ENCODE results near the gene AEBP2.
"Not testable (repeated sequence)": the region's sequence is repeated elsewhere in the genome, so short reads cannot be mapped to it uniquely, and the experiment has no call there.

The AEBP2 gene

GRCh38 chr12:19419086-19419485 lies 20.2 kb upstream of the AEBP2 start:
- DNase-seq (ENCODE audit: low read depth in 2 of 2, low spot score in 1 of 2), result no peak

DNA sequence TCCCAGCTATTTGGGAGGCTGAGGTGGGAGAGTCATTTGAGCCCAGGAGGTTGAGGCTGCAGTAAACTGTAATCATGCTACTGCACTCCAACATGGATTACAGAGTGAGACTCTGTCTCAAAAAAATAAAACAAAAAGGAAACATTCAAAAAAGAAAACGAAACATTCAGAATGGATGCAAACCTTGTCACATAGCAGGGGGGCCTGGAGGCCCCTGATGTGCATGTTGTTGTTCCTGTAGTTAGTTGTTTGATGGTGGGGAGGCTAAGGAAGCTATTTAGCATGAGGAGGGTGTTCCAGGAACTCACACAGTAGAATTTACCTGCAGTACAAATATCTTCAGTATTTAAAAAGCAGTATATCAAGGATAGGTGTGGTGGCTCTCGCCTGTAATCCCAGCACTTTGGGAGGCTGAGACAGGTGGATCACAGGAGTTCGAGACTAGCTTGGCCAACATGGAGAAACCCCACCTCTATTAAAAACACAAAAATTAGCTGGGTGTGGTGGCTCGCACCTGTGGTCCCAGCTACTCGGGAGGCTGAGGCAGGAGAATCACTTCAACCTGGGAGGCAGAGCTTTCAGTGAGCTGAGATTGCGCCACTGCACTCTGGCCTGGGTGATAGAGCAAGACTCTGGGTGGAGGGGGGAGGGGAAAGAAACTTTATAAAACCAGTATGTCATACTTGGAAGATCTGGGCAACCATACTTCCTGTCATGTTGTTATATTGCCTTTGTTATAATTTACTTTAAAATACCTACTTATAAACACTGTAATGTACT lies 17.6 kb upstream of the AEBP2 start:
- no peak for DNase-seq (ENCODE audit: low read depth in 2 of 2, low spot score in 1 of 2)

DNA sequence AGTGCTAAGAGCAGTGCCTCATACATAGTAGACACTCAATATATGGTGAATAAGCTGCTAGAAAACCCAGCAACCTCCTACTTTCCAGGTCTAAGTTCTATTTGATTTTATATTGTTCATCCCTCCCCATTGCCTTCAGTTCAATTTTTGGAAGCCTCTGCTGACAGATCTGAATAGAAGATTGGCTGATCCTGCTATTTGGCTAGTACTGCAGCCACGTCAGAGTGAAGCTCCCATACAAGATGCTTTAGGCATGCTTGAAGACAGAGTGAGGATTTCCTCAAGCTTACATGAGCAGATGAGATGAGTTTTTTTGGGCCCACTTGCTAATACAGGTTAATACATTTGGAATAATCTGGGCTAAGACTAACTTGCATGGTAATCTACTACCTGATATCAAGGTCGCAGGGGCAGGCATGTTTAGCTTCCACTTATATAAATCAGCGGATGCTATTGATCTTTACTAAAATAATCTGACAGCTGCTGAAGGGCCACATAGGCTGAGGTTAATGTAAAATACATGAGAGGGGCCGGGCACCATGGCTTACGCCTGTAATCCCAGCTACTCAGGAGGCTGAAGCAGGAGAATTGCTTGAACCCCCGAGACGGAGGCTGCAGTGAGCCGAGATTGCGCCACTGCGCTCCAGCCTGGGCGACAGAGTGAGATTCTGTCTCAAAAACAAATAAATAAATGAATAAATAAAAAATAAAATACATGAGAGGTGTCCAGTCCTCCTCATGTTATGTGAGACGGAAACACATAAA lies 15.9 kb upstream of the AEBP2 start:
- DNase-seq (ENCODE audit: low read depth in 2 of 2, low spot score in 1 of 2), result no peak

DNA sequence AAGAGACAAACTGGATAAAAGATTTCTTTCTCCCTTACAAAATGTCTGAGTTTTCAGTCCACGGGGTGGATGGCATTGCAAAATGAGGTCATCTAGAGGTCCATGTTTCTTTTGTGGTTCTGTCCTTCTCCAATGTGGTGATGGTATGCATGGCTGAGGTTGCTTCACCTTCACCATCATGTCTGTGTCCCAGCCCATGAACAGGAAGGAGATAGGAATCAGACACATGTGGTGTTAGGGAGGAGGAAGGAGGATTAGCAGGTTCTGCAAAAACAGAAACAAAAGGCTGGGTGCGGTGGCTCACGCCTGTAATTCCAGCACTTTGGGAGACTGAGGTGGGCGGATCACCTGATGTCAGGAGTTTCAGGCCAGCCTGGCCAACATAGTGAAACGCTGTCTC lies 11.0 kb upstream of the AEBP2 start:
- no peak for DNase-seq (ENCODE audit: low read depth in 2 of 2, low spot score in 1 of 2)

DNA sequence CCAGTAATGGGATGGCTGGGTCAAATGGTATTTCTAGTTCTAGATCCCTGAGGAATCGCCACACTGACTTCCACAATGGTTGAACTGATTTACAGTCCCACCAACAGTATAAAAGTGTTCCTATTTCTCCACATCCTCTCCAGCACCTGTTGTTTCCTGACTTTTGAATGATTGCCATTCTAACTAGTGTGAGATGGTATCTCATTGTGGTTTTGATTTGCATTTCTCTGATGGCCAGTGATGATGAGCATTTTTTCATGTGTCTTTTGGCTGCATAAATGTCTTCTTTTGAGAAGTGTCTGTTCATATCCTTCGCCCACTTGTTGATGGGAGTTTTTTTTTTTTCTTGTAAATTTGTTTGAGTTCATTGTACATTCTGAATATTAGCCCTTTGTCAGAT lies 9.8 kb upstream of the AEBP2 start:
- DNase-seq (ENCODE audit: low read depth in 2 of 2, low spot score in 1 of 2), result not testable (repeated sequence)

DNA sequence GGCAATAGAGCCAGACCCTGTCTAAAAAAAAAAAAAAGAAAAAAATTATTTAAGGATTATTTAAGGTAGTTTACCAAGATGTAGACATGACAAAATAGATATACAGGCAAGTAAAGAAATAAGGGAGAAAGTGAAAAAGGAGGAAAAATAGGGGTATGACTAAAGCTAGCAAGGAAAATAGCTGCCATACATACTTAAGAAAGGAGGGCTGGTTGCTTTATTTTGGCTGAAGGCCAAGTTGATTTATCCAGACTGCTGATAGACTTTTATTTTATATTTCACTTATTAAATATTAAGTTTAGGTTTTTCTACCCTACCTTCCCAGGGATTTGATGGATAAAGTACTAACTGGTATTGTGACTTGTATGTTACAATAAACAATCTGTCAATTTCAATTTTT lies 8.3 kb upstream of the AEBP2 start:
- no peak for DNase-seq (ENCODE audit: low read depth in 2 of 2, low spot score in 1 of 2)

DNA sequence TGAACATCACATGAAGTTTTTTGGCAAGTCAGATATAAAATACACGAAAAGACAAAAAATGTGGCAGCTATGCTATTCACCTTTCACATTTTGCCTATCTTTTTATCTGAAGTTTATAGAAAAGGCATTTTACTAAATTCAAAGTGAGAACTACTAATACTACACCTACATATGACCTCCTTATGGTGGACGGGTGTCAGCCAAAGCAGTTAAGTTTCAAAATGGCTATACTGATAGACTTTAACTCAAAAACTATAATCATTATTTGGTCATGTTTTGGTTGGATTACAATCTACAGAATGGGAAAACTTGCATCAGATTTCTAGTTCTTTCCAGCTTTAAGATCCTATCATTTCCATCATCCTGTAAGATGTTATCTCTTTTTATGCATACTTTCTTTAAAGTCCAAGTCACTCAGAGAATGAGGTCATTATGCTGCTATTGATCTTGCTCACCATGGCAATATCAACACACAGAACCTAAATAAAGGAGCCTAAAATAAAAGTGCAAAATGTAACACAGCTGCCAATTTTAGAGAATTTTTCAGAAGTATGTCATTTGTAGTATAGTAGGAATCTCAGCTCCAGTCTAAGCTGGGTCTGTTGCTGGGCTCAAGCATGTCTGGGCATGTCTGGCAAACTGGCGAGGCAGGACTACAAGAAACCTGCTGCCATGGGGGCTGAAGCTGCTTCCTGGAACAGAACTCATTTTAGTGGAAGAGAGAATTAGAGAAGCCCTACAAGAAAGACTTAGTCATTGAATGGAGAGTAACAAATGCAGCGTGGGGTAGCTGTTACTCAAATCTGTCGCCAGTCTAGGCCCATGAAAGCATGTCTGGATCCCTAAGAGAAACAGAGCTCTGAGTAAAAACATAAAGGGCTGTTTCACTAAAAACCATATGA lies 7.6 kb upstream of the AEBP2 start:
- no peak for DNase-seq (ENCODE audit: low read depth in 2 of 2, low spot score in 1 of 2)

DNA sequence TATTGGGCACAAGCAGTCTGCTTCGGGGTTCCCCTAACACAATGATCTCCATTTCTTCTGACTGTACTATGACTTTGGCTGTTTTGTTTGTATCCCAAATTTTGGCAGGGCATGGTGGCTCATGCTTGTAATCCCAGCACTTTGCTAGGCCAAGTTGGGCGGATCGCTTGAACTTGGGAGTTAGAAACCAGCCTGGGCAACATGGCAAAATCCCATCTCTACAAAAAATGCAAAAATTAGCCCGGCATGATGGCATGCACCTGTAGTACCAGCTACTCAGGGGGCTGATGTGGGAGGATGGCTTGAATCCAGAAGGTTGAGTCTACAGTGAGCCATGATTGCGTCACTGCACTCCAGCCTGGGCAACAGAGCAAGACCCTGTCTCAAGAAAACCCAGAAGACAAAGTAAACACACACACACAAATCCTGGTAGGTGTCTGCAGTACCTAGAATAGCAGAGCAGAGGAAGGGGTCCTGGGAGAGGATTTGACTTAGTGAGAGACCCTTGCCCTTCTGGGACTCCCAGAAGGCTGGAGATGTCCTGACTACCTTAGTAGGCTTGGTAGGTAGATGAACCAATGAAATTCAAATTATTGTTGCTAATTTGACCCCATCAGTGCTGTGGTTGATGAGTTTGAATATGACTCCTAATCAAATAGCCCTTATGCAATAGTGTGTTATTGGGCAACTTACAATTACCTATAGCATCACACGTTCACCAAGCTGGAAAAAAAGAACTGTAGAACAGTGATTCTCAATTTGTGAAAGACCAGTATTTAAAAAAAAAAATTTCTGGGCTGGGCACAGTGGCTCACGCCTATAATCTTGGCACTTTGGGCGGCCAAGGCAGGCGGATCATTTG lies 6.8 kb upstream of the AEBP2 start:
- DNase-seq (ENCODE audit: low read depth in 2 of 2, low spot score in 1 of 2), result no peak

- DNase-seq (ENCODE audit: low read depth in 2 of 2, low spot score in 1 of 2), result no peak
Observed at GRCh38 chr12:19434538-19434937, 4.8 kb upstream of the AEBP2 start.

GRCh38 chr12:19435831-19436497 lies 3.3 kb upstream of the AEBP2 start:
- no peak for DNase-seq (ENCODE audit: low read depth in 2 of 2, low spot score in 1 of 2)

DNA sequence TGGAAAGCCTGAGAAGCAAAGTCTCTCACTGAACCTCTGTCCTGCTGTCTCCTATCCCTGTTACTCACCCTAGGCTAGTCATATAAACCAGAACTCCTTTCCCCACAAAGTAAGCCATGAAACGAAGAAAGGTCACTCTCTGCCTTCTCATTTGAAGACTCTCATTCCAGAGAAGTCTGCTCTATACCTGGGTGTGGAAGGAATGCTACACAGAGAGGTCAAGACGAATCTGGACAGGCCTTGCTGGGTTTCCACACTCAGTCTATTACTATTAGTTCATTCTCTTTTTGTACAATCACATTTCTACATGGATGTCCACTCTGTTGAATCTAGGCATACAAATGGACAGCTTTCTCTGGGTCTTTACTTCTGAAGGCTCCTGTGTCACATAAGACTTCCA lies 2.4 kb upstream of the AEBP2 start:
- DNase-seq (ENCODE audit: low read depth in 2 of 2, low spot score in 1 of 2), result no peak

DNA sequence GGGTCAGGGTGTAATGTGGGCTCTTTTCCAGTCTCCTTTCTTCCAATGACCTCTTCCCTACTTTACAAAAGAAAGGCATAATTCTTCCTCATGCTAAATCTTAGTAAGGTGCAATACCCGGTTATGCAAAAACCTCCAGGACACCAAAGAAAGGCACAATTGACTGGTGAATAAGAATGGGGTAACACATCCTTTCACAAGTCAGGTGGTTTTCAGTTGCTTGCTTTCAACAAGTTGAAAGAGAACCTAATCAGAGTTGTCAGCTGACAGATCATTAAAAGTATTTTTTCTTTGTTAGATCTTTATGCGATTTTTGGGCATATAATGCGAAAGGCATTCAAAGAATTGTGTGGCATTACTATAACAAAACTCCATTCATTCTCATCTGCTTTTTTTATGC lies 1.3 kb upstream of the AEBP2 start:
- no peak for DNase-seq (ENCODE audit: low read depth in 2 of 2, low spot score in 1 of 2)

GRCh38 chr12:19440019-19440858 lies 947 bp downstream of the AEBP2 start:
- peak; percentile 24 to 43 for DNase-seq (ENCODE audit: low read depth in 2 of 2, low spot score in 1 of 2)

DNA sequence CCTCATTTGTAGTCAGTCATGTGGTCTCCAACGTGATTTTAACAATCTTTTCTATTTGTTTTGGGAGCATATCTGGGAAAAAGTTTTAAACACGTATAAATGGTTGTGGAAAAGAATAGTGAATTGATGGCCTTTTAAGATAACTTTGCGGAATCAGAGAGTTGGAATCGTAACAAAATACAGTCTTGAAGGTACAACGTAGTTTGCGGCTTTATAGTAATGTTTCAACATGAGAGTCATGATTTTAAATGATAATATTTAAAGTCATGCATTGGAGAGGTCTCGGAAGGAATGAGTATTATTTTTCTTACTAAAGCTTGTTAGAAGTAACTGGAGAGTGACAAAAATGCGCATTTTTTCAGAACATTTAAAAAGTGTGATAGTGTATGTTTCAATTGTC lies 1.6 kb downstream of the AEBP2 start:
- DNase-seq (ENCODE audit: low read depth in 2 of 2, low spot score in 1 of 2), result no peak

DNA sequence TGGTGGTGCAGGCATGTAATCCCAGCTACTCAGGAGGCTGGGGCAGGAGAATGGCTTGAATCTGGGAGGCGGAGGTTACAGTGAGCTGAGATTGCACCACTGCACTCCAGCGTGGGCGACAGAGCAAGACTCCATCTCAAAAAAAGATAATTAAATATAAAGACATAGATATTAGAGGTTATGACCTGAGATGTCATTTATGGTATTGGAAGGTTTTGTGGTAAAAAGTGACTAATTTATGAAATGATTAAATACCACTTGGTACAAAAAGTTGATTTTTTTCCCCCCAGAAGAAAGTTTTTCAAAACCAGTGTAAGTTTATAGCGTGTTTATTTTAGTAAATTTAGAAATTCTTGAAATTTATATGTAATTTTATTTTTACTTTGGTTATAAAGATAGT lies 4.3 kb downstream of the AEBP2 start:
- DNase-seq (ENCODE audit: low read depth in 2 of 2, low spot score in 1 of 2), result no peak

DNA sequence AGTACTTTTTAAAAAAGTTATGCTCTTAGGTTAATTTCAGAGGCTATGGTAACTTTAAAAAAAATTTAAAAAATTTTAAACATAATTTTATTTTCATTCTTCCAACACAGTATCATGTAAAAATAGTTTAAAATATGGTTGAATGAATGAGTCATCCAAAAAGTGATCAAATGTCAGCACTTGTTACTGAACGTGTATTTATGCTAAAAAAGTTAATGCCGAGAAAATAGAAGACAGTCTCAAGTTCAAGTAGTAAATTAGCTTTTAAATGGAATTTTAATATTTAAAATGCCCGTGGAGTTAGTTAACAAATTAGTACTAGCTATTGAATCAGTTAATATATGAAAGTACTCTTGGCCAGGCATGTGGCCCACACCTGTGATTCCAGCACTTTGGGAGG lies 4.8 kb downstream of the AEBP2 start:
- no peak for DNase-seq (ENCODE audit: low read depth in 2 of 2, low spot score in 1 of 2)

DNA sequence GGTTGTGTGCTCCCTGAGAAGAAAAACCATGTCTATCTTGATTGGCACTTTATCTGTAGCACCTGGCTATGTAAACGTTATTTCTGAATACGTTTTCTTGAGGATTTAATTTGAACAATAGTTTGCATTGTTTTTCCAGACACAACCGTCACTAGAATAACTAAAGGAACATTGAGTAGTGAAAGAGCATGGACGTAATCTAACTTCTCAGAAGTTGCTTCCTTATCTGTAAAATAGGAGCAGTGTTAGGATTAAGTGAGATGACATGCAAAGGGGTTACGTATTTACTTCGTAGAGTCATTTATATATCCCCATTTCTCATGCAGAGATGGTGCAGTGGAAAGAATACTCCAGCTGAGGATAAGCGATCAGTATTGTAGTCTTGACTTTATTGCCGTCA lies 8.1 kb downstream of the AEBP2 start:
- DNase-seq (ENCODE audit: low read depth in 2 of 2, low spot score in 1 of 2), result no peak

- no peak for DNase-seq (ENCODE audit: low read depth in 2 of 2, low spot score in 1 of 2)
Observed at GRCh38 chr12:19449814-19450213, 10.5 kb downstream of the AEBP2 start.

DNA sequence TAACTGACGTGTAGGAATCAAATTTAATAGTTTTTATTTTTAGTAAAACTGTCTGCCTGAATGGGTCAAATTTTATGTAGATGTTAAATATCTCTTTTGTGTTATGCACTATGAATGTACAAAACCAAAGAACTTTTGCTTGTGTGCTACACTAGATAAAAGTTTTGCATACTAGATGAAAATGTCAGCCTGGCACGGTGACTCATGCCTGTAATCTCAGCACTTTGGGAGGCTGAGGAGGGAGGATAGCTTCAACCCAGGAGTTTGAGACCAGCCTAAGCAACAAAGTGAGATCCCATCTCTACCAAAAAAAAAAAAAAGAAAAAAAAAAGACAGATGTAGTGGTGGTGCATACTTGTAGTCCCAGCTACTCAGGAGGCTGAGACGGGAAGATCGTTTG lies 11.1 kb downstream of the AEBP2 start:
- DNase-seq (ENCODE audit: low read depth in 2 of 2, low spot score in 1 of 2), result no peak

Measured in stimulated activated CD8-positive, alpha-beta memory T cell treated with anti-CD3 and anti-CD28 coated beads, Interleukin-4, amount 100 ng/mL, for 4 hours (primary cell).